ENCODE data around the gene ADCY9.
"Not testable (repeated sequence)": the region's sequence is repeated elsewhere in the genome, so short reads cannot be mapped to it uniquely, and the experiment has no call there.

ADCY9 gene

GRCh38 chr16:3948378-3948995 lies 167.8 kb downstream of the ADCY9 start:
- TF ChIP-seq MAX (IDR thresholded peaks at IDR 0.05; ENCODE audit: low read depth, low read length) (no peak), MYC (IDR thresholded peaks at IDR 0.05; ENCODE audit: low read depth, low read length) (no peak), CTCF (IDR thresholded peaks at IDR 0.05; ENCODE audit: low read depth, low read length) (no peak), POLR2A (IDR thresholded peaks at IDR 0.05; ENCODE audit: extremely low read depth, insufficient read length) (no peak)
- no peak for DNase-seq (ENCODE audit: low read depth)
- H3K4me3 ChIP-seq (ENCODE audit: low read depth, low read length), result no peak overlapping the region

- DNase-seq (ENCODE audit: low read depth), result no peak
- no peak overlapping the region for H3K4me3 ChIP-seq (ENCODE audit: low read depth, low read length)
- TF ChIP-seq MAX (IDR thresholded peaks at IDR 0.05; ENCODE audit: low read depth, low read length) (no peak), CTCF (IDR thresholded peaks at IDR 0.05; ENCODE audit: low read depth, low read length) (no peak), POLR2A (IDR thresholded peaks at IDR 0.05; ENCODE audit: extremely low read depth, insufficient read length) (no peak), MYC (IDR thresholded peaks at IDR 0.05; ENCODE audit: low read depth, low read length) (no peak)
Measured at GRCh38 chr16:3946604-3947180, 169.6 kb downstream of the ADCY9 start.

GRCh38 chr16:3945751-3946603 lies 170.3 kb downstream of the ADCY9 start:
- no peak for DNase-seq (ENCODE audit: low read depth)
- H3K4me3 ChIP-seq (ENCODE audit: low read depth, low read length), result no peak overlapping the region
- TF ChIP-seq MAX (IDR thresholded peaks at IDR 0.05; ENCODE audit: low read depth, low read length) (no peak), CTCF (IDR thresholded peaks at IDR 0.05; ENCODE audit: low read depth, low read length) (no peak), POLR2A (IDR thresholded peaks at IDR 0.05; ENCODE audit: extremely low read depth, insufficient read length) (no peak)

- DNase-seq (ENCODE audit: low read depth); H3K4me3 ChIP-seq (ENCODE audit: low read depth, low read length): not testable (repeated sequence)
Measured at GRCh38 chr16:3944457-3944856, 171.8 kb downstream of the ADCY9 start.

- not testable (repeated sequence) for DNase-seq (ENCODE audit: low read depth); H3K4me3 ChIP-seq (ENCODE audit: low read depth, low read length)
Measured at GRCh38 chr16:3942146-3942545, 174.1 kb downstream of the ADCY9 start.

- no peak overlapping the region for H3K4me3 ChIP-seq (ENCODE audit: low read depth, low read length)
- TF ChIP-seq MYC (IDR thresholded peaks at IDR 0.05; ENCODE audit: low read depth, low read length) (peak; percentile 34), MAX (IDR thresholded peaks at IDR 0.05; ENCODE audit: low read depth, low read length) (peak; percentile 12; the same call in 1 of the 2 replicates), CTCF (IDR thresholded peaks at IDR 0.05; ENCODE audit: low read depth, low read length) (peak; percentile 87), POLR2A (IDR thresholded peaks at IDR 0.05; ENCODE audit: extremely low read depth, insufficient read length) (no peak)
- peak; percentile 73 for DNase-seq (ENCODE audit: low read depth)
Measured at GRCh38 chr16:3938843-3939624, 177.2 kb downstream of the ADCY9 start.
